Glomerular visceral epithelial cell (primary cell): ENCODE data around the gene CEP97.
"Not testable (repeated sequence)": the region's sequence is repeated elsewhere in the genome, so short reads cannot be mapped to it uniquely, and the experiment has no call there.

Experiments used
- DNase-seq: peaks from one replicate; pipeline ENCODE4 v3.0.0-alpha.2; 2016; ENCODE audit errors: extremely low spot score

Gene CEP97

DNA sequence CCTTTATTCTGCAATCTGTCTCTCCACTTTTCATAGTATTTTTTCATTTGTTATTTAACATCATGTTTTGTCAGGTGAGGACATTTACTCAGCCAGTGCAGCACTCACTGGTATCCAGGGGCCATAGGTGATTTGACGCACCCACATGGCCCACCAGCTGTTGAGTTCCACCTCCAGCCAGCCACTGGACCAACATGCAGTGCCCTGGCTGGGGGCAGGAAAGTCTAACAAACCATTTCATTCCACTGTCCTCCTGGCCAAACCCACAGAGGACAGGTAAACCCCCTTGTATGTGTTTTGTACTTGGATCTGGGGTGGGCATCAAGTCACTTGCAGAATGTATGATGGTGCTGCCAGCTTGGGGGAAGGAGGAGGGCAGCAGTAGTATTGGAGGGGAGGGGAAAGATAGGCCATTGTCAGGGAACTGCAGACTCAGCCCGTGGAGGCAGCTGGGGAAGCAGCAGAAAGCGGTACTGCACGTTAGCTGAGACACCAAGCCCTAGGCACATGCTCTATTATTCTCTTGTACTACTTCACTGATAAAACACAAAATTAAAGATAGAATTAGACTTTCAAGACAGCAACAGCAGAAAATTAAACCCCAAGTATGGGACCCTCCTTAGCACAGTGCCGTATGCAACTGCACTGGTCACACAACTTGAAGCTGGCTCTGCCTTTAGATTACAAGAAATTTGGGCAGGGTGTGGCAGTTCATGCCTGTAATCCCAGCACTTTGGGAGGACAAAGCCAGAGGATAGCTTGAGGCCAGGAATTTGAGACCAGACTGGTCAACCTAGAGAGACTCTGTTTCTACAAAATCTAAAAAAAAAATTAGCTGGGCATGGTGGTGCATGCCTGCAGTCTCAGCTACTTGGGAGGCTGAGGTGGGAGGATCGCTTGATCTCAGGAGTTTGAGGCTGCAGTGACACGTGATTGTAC lies 22.4 kb upstream of the CEP97 start:
- DNase-seq = no peak

DNA sequence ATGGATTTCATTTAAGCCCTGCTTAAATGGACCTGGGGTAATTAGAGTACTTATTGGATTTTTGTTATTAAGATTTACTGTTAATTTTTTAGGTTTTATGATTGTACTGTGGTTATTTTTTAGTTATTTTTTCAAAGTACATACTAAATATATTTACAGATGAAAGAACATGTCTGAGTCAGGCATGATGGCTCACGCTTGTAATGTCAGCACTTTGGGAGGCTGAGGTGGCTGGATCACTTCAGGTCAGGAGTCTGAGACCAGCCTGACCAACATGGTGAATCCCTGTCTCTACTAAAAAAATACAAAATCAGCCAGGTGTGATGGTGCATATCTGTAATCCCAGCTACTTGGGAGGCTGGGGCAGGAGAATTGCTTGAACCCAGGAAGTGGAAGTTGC lies 21.7 kb upstream of the CEP97 start:
- no peak for DNase-seq

DNA sequence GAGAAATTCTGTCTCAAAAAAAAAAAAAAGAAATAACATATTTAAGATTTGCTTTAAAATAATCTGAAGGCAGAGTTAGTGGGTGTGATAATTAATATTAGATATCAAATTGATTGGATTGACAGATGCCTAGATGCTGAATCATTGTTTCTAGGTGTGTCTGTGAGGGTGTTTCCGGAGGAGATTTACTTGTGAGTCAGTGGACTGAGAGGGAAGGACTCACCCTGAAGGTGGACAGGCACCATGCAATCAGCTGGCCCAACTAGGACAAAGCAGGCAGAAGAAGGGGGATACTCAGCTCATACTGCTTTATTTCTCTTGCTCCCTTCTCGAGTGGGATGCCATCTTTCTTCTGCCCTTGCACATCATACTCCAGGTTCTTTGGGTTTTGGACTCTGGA lies 21.2 kb upstream of the CEP97 start:
- no peak for DNase-seq

DNA sequence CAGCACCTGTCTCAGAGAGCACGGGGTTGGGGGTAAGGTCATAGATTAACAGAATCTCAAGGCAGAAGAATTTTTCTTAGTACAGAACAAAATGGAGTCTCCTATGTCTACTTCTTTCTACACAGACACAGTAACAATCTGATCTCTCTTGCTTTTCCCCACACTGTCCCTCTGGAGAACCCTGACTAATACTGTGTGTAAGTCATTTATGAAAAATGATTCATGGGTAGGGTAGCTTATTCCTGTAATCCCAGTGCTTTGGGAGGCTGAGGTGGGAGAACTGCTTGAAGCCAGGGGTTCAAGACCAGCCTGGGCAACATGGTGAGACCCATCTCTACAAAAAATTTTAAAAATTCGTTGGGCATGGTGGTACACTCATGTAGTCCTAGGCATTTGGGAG lies 19.8 kb upstream of the CEP97 start:
- not testable (repeated sequence) for DNase-seq

GRCh38 chr3:101709126-101709525 lies 15.3 kb upstream of the CEP97 start:
- DNase-seq = no peak

DNA sequence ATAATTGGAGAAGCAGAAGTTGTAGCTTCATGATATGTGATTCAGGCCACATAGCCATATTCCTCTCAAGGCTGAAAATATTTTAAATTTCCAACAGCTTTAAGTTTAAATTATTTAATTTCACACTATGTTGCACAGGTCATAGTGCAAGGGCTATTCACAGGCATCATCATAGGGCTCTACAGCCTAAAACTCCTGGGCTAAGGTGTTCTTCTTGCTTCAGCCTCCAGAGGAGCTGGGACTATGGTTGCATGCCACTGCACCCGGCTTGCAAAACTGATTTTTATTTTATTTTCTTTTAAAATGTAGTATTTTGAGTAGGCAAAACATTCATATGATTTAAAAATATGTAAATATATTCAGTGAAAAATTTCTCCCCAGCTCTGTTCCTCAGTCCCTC lies 6.0 kb upstream of the CEP97 start:
- no peak for DNase-seq

DNA sequence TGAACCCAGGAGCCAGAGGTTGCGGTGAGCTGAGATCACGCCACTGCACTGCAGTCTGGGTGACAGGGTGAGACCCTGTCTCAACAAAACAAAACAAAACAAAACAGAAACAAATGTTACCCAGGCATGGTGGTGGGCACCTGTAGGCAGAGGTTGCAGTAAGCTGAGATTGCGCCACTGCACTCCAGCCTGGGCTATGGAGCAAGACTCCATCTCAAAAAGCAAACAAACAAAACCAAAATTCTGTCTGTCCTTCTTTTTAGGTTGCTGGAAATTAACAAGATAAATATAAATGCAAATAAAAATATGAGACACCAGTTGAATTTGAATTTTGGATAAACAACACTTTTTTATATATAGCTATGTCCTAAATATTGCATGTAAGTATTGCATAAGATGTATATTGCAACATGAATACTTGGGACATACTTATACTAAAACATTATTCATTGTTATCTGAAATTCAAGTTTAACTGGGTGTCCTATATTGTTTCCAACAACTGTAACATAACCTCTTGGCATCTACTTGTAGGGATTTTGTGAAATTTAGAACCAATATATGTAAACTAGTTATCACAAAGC lies 4.7 kb upstream of the CEP97 start:
- no peak for DNase-seq

- no peak for DNase-seq
Measured at GRCh38 chr3:101720851-101721840, 3.3 kb upstream of the CEP97 start.

DNA sequence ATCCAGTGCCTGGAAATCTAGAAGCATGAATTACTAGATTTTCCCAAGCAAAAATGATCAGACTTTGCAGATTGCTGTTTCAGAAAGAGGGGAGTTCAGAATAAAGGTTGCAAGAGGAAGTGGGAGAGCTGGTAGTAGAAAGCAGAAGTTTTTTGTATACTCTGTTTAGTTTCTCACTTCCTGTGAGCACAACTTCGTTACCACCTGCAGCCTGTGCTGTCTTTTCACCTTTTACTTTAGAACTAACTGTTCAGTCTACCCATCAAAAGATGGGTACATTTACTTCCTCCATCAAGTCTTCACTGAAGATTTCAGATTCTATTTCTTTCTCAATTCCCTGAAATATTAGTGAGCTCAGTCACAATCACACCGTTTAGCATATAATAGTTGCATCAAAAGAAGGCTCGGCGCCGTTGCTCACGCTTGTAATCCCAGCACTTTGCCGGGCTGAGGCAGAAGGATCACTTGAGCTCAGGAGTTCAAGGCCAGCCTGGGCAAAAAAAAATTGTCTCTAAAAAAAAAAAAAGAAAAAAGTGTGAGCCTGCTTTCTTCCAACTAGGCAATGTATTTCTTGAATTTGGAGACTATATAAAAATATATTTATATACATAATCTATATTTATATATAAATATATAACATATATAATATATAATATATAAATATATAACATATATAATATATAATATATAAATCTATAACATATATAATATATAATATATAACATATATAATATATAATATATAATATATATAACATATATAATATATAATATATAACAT lies 1.8 kb upstream of the CEP97 start:
- DNase-seq = no peak

- DNase-seq = peak; percentile 24
Measured at GRCh38 chr3:101725194-101725889, 928 bp downstream of the CEP97 start.

DNA sequence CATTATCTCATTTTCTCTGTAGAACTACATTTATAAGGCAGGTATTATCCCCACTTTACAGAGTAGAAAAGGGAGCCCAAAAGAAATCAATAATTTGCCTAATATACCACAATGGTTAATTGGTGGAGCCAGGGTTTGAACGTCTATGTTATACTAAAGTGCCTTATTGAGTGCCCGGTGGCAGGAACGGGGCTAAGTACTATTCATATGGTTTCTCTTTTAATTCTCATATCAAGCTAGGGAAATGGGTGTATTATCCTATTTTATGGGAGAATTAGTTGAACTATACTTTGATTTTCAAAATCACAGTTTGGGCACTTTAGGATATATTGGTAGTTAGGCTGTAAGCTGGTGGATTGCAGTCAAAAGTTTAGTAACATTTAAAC lies 1.5 kb downstream of the CEP97 start:
- DNase-seq = no peak

DNA sequence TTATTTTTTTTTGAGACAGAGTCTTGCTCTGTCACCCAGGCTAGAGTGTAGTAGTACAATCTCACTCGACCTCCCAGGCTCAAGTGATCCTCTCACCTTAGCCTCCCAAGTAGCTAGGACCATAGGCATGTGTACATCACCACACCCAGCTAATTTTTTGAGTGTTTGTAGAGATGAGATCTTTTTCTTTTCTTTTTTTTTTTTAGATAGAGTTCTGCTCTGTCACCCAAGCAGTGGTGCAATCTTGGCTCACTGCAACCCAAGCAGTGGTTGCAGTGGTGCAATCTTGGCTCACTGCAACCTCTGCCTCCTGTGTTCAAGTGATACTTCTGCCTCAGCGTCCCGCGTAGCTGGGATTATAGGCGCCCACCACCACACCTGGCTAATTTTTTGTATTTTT lies 5.2 kb downstream of the CEP97 start:
- DNase-seq = no peak

DNA sequence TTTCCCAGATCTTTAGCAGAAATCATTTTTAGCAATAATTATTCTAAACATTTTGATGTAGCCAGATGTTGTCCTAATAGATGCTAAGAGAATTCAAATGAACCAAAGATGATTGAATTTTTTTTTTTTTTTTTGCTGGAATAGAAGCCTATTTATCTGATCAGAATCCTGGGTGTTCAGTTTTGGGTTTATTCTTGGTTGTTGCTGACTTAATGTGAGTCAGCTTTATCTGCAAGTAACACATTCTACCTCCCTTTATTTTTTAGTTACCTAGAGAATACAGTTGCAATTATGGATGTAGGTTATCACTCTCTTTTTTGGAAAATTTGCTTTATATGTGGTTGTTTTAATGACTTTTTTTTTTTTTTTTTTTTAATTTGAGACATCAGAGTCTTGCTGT lies 6.4 kb downstream of the CEP97 start:
- no peak for DNase-seq

DNA sequence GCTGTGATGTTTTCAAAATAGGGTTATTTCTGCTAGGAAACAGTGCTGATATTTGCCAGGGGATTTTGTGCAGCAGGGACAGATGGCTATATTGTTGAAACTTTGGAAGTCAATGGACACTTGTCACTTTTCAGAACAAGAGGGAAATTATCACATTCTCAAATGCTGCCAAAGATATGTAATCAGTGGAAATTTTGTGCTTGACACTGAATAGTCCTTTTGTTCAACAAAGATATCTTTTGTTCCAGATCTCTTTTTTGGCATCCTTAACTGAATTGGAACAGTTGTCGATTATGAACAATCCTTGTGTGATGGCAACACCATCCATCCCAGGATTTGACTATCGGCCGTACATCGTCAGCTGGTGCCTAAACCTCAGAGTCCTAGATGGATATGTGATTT lies 7.8 kb downstream of the CEP97 start:
- no peak for DNase-seq

DNA sequence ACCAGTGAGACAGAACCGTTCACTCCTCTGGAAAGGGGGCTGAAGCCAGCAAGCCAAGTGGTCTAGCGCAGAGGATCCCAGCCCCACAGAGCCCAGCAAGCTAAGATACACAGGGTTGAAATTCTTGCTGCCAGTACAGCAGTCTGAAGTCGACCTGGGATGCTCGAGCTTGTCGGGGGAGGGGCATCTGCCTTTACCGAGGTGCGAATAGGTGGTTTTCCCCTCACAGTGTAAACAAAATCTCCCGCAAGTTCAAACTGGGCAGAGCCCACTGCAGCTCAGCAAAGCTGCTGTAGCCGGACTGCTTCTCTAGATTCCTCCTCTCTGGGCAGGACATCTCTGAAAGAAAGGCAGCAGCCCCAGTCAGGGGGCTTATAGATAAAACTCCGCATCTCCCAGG lies 11.4 kb downstream of the CEP97 start:
- DNase-seq = no peak

DNA sequence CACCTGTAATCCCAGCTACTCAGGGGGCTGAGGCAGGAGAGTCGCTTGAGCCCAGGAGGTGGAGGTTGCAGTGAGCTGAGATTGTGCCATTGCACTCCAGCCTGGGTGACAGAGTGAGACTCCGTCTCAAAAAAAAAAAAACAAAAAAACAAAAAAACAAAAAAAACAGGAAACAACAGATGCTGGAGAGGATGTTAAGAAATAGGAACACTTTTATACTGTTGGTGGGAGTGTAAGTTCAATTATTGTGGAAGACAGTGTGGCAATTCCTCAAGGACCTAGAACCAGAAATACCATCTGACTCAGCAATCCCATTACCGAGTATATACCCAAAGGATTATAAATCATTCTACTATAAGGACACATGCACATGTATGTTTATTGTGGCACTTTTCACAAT lies 17.5 kb downstream of the CEP97 start:
- not testable (repeated sequence) for DNase-seq

DNA sequence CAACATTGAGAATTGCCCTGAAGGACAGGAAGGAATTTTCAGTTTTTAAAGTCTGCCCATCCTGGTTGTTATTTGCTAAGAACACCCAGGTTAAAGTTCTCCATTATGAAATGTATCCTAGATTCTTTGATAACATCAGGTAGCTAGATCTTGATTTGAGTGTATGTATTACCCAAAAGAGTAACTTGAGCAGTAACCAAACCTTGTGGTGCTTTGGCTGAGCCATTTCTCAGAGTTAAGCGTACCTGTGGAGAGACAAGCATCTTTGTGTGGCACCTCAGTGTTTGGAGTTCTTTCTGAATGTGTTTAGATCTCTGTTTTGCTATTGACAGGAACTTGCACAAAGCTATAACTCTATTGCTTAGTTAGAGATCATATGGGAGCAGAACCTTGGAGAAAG lies 20.4 kb downstream of the CEP97 start:
- no peak for DNase-seq

DNA sequence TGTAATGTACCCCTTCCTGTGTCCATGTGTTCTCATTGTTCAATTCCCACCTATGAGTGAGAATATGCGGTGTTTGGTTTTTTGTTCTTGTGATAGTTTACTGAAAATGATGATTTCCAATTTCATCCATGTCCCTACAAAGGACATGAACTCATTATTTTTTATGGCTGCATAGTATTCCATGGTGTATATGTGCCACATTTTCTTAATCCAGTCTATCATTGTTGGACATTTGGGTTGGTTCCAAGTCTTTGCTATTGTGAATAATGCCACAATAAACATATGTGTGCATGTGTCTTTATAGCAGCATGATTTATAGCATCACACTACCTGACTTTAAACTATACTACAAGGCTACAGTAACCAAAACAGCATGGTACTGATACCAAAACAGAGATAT lies 21.5 kb downstream of the CEP97 start:
- DNase-seq = not testable (repeated sequence)

GRCh38 chr3:101753386-101754113 lies 29.1 kb downstream of the CEP97 start:
- DNase-seq = not testable (repeated sequence)

GRCh38 chr3:101758224-101758623 lies 33.8 kb downstream of the CEP97 start:
- no peak for DNase-seq
